Hepatocyte (in vitro differentiated cells): ENCODE measurements around the gene COL24A1.

Experiments used
- CTCF ChIP-seq: fragments of 200-600 bp; sonication (generic); IDR thresholded peaks from 2 replicates; pipeline ENCODE4 v1.5.1; 2016; ENCODE audit warnings: antibody characterized with exemption, mild to moderate bottlenecking; ENCODE audit not compliant: poor library complexity
- EZH2 ChIP-seq: fragments of 200-600 bp; sonication (generic); IDR thresholded peaks from 2 replicates; pipeline ENCODE4 v1.6.1; 2016; ENCODE audit warnings: antibody characterized with exemption, mild to moderate bottlenecking, borderline replicate concordance
- EZH2phosphoT487 ChIP-seq: fragments of 200-600 bp; sonication (generic); IDR thresholded peaks from one replicate; pipeline ENCODE4 v1.6.1; 2018; ENCODE audit warnings: antibody characterized with exemption, mild to moderate bottlenecking, low read depth, moderate library complexity; ENCODE audit not compliant: unreplicated experiment, severe bottlenecking

- TF ChIP-seq CTCF: no peak
- no peak for TF ChIP-seq EZH2
- TF ChIP-seq EZH2phosphoT487: no peak
Measured at GRCh38 chr1:85998105-85998855, 158.3 kb downstream of the COL24A1 start.
